ENCODE results near the gene NCDN.
"Not testable (repeated sequence)": the region's sequence is repeated elsewhere in the genome, so short reads cannot be mapped to it uniquely, and the experiment has no call there.

Gene NCDN

DNA sequence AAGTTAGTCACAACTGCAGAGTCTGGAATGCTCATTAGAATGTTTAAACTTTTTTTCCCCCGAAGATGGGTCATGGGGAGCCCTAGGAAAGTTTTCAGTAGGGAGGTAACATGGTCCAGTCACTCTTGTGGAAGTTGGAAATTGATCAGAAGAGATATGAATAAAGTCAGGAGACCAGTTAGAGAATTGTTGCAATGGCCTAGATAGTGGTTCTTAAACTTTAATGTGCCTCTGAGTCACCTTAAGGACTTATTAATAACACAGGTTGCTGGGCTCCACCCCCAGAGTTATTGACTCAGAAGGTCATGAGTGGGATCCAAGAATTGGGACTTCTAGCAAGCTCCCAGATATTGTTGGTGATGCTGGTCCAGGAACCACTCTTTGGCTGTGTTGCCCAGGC lies 12.3 kb downstream of the NCDN start:
- no peak for DNase-seq (ENCODE audit: low read depth)

DNA sequence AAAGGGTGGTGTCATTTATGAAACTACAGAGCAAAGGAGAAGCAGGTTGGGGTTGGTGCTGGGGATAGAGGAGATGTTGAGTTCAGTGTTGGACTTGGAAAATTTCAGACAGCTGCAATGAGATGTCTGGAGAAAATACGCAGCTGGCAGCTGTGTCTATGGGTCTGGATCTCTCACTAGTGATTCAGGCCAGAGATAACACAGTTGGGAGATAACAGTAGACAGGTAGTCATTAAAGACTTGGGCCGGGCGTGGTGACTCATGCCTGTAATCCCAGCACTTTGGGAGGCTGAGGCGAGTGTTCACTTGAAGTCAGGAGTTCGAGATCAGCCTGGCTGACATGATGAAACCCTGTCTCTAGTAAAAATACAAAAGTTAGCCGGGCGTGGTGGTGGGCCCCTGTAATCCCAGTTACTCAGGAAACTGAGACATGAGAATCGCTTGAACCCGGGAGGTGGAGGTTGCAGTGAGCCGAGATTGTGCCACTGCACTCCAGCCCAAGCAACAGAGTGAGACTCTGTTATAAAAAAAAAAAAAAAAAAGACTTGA lies 13.1 kb downstream of the NCDN start:
- no peak for DNase-seq (ENCODE audit: low read depth)

DNA sequence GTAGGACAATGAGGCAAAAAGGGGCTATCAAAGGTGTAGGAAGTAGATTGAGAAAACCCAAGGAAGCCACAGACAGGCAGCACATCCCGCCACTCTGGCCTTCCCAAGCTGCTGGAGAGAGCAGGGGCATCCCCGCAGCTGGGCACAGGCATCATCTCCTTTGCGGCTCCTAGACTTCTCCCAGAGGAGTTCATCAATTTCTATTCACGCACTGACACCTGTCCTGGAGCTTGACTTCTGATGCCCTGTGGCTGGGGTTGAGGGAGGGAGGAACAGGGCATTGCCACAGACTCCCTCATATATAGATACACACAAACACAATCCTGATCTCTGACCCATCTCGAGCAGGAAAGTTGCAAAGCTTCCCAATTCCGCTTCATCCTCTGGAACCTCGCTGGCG lies 13.7 kb downstream of the NCDN start:
- no peak for DNase-seq (ENCODE audit: low read depth)

DNA sequence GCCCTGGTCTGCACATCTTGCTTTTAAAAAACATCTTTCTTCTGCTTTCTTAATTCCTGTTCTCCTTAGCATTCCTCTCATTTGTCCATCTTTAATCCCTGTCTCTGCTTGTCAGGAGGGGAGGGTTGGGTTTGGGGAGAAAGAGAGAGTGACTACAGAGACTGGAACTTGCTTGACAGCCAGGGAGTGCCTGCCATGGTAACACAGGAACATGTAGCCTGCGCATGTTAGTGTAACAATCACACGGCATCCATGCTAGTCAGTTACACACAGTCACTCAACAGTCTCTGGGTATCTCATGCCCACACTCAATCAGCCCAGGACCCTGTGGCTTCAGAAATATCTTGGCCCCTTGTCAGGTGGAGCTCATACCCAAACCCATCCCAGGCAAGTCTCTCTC lies 14.7 kb downstream of the NCDN start:
- DNase-seq (ENCODE audit: low read depth) = no peak

DNA sequence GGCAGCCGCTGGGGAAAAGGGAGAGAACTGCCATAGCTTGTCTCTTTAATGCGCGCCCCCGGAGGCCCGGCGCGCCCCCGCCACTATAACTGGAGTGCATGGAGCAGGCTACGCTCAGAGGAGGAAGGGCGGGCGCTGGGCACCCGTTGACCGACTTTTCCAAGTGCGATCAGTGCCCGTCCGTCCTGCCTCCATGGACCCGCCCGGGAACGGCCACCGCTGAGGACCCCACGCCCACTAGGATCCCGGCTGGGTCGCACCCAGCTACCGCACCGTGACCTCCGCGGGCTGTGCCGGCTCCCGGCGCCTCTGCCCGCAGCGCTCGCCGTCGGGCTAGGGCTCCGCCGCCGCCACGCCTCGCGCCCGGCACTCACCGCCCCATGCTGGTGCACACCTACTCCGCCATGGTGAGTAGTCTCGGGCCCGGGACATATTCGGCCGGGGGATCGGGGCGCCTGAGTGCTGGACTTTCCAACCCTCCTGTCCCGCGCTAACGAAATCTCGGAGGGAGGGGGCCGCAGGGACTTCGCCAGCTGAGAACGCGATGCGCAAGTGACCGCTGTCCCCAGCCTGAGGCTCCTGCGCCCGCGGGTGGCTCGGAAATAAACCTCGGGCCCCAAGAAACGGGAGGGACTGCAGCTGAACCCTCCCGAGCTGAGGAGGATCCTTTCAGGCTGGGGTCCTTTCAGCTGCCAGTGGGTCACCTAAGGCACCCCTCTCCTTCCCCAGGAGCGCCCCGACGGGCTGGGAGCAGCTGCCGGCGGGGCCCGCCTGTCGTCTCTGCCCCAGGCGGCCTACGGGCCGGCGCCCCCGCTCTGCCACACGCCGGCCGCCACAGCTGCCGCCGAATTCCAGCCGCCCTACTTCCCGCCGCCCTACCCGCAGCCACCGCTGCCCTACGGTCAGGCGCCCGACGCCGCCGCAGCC lies 15.9 kb downstream of the NCDN start, which contains the start of gene TFAP2E:
Gene TFAP2E, plus strand, starts transcription at position 117 of the 927 bp plus-strand sequence. Its CDS starts 264 bp downstream, at position 381.
- DNase-seq (ENCODE audit: low read depth) = no peak

DNA sequence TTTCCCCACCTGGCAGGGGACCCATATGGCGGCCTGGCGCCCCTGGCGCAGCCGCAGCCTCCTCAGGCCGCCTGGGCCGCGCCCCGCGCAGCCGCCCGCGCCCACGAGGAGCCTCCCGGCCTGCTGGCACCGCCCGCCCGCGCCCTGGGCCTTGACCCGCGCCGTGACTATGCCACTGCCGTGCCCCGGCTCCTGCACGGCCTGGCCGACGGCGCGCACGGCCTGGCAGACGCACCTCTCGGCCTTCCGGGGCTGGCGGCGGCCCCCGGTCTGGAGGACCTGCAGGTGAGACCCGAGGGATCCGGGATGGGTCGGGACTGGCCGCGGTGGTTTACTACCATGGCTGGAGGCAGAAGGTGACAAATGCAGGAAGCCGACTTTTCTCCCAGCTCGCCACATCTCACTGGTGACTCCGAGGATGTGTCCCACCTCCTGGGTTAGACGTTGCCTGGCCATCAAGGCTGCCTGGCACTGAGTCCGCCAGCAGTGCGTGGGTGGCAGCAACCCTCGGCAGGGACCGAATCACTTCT lies 16.6 kb downstream of the NCDN start:
- DNase-seq (ENCODE audit: low read depth) = no peak

DNA sequence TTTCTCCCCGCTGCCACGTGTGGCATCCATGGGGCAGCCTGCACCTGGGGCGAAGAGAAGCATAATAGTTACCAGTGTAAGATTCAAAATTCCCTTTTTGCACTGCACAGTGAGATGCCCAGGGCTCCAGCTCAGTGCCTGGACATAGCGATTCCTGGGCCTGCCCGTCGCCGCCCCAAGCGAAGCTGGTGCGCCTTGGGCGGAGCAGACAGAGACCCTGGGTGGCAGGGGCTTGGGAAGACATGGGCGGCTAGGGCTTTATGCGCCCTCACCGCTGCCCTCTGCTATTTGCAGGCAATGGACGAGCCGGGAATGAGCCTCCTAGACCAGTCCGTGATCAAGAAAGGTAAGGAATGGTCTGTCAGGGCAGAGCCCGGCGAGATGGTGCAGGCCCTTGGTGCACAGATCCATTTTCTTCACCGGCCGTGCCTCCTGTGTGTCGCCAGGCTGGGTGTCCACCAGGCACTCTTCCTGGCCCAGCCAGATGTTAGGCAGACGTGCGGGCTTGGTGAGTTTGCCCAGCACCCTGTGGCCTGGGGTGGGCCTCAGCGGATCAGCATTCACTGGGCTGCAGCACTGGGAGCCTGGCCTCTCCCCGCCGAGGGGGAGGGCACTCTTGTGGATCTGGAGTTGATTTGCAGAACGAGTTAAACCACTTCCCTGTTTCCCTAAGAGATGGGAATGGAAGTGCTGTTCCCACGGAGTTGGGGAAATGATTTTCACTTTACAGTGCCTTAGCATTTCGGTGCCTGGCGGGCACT lies 17.2 kb downstream of the NCDN start:
- no peak for DNase-seq (ENCODE audit: low read depth)

DNA sequence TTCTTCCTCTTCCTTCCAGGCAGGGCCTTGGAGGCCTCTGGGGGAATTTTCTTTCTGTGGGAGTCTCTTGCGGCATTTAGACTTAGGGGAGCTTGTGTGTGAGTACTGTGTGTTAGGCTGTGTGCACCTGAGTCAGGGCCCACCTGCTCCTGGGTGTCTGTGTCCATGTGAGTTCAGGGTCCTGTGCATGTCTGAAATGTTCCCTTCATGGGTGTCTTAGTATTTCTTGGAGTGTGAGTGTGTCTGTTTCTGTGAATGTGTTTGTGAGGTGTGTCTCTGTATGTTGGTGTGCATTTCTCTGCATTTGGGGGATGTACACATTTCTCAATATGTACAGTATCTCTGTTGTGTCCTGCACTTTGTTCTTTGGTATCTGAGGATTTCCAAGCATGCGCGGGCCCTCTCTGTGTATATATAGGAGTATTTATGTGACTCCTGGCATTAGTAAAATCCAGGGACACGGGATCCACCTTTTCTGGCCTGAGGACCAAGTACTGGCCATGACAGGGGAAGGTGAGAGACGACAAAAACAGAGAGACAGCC lies 17.9 kb downstream of the NCDN start:
- DNase-seq (ENCODE audit: low read depth) = no peak

DNA sequence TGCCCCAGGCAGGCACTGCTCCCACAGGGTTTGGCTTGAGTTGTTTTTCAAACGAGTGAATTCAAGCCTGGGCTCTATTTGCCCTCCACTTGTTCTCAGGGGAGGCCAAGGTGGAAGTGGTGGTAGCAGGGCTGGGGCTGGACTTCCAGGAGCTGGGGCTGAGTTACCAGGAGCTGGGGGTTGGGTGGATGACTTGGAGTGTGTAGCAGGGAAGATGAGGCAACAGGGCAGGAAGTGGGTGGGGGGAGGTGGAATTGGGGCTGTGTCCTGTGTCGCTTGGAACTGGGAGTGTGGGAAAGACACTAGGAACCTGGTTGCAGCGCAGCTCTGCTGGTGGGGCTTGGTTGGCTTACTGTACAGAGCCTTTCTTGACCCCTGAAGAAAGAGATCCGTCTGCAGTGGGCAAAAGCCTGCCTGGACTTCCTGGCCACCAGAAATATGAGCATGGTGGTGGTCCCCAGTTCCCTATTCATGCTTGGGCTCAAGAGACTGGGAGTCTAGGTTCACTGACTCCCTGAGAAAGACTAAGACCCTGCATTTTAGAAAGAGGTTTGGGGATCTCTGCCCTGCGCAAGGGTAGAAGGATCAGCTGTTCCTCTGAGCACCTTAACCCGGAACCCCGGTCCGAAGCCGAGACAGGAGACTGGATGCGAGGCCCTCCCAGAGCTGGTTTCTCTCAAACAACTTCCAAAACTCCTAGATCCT lies 18.6 kb downstream of the NCDN start:
- no peak for DNase-seq (ENCODE audit: low read depth)

DNA sequence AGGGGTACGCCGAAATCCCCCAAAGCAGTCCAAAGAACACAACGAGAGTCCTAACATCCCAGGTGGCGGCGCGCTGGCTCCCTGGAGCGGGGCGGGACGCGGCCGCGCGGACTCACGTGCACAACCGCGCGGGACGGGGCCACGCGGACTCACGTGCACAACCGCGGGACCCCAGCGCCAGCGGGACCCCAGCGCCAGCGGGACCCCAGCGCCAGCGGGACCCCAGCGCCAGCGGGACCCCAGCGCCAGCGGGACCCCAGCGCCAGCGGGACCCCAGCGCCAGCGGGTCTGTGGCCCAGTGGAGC lies 19.1 kb downstream of the NCDN start:
- DNase-seq (ENCODE audit: low read depth) = not testable (repeated sequence)

DNA sequence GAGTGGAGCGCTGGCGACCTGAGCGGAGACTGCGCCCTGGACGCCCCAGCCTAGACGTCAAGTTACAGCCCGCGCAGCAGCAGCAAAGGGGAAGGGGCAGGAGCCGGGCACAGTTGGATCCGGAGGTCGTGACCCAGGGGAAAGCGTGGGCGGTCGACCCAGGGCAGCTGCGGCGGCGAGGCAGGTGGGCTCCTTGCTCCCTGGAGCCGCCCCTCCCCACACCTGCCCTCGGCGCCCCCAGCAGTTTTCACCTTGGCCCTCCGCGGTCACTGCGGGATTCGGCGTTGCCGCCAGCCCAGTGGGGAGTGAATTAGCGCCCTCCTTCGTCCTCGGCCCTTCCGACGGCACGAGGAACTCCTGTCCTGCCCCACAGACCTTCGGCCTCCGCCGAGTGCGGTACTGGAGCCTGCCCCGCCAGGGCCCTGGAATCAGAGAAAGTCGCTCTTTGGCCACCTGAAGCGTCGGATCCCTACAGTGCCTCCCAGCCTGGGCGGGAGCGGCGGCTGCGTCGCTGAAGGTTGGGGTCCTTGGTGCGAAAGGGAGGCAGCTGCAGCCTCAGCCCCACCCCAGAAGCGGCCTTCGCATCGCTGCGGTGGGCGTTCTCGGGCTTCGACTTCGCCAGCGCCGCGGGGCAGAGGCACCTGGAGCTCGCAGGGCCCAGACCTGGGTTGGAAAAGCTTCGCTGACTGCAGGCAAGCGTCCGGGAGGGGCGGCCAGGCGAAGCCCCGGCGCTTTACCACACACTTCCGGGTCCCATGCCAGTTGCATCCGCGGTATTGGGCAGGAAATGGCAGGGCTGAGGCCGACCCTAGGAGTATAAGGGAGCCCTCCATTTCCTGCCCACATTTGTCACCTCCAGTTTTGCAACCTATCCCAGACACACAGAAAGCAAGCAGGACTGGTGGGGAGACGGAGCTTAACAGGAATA lies 19.7 kb downstream of the NCDN start:
- no peak for DNase-seq (ENCODE audit: low read depth)

DNA sequence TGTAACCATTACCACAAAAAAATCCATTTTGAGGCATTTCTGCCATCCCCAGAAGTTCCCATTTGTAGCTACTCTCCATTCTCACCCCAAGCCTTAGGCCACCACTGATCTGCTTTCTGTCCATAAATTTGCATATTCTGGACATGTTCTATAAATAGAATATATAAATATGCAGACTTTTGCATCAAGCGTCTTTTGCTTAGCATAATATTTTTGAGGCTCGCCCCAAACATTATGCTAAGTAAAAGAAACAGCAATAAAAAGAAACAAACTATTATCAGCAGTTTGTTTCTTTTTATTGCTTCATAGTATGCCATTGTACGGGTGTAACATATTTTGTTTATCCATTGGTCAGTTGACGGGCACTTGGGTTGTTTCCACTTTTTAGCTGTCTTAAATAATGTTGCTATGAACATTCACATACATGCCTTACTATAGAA lies 23.4 kb downstream of the NCDN start:
- DNase-seq (ENCODE audit: low read depth) = no peak

DNA sequence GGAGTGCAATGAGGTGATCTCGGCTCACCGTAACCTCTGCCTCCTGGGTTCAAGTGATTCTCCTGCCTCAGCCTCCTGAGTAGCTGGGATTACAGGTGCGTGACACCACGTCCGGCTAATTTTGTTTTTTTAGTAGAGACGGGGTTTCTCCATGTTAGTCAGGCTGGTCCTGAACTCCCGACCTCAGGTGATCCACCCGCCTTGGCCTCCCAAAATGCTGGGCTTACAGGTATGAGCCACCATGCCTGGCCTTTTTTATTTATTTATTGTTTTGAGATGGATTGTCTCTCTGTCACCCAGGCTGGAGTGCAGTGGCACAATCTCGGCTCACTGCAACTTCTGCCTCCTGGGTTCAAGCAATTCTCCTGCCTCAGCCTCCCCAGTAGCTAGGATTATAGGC lies 24.0 kb downstream of the NCDN start:
- DNase-seq (ENCODE audit: low read depth) = not testable (repeated sequence)

DNA sequence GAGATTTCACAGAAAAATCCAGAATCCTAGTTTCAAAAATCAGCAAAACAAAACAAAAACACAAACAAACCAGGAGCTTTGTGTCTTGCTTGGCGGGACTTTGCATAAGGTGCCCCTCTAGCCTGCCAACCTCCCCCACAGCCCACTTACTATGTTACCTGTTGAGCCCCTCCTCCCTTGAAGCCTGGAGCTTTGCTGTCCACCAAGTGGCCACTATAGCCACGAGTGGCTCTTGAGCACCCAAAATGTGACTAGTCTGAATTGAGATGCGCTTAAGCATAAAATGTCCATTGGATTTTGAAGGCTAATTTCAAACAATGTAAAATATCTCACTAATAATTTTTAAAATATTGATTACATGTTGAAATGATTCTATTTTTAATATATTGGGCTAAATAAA lies 27.7 kb downstream of the NCDN start:
- no peak for DNase-seq (ENCODE audit: low read depth)

DNA sequence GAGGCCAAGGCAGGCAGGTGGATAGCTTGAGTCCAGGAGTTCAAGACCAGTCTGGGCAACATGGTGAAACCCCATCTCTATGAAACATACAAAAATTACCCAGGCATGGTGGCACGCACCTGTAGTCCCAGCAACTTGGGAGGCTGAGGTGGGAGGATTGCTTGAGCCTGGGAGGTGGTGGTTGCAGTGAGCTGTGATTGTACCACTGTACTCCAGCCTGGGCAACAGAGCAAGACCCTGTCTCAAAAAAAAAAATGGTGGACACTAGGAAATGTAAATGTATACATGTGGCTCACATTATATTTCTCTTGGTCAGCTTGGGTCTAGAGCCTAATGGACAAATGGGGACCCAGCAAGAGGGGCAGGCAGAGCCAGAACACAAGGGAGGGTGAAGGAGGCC lies 28.2 kb downstream of the NCDN start:
- not testable (repeated sequence) for DNase-seq (ENCODE audit: low read depth)

DNA sequence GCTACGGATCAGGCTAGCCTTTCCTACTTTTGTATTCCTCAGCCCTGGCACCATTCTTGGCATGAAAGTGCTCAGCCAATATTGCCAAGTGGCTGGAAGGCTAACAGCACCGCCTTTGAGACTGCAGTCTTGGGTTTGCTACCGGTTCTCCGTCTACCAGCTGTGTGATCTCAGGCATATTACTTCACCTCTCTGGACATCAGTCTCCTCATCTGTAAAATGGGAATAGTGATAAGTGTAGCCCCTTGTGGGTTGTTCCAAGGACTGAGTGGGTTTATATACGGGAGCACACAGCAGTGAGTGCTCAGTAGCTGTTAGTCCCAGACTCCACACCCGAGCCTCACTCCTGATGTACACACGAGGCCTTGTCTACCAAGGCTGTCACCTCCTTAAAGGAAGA lies 29.2 kb downstream of the NCDN start:
- no peak for DNase-seq (ENCODE audit: low read depth)

DNA sequence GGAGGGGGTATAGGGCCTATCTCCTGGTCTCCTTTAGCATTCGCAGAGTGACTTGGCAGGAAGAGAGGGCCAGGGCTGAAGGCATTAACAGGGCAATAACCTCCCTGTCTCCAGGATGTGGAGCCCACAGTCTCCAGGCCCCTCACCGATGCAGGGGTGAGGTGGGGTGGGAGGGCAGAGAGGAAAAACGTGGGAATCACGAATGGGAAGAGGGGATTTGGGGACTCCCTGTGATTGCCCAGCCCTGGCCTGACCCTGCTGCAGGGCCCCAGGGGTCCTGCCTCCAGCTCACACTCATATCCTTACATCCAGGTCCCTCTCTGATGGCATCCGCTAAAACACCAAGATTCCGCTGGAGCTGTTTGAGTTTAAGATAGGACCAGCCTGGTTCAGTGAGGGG lies 30.1 kb downstream of the NCDN start:
- DNase-seq (ENCODE audit: low read depth) = no peak

DNA sequence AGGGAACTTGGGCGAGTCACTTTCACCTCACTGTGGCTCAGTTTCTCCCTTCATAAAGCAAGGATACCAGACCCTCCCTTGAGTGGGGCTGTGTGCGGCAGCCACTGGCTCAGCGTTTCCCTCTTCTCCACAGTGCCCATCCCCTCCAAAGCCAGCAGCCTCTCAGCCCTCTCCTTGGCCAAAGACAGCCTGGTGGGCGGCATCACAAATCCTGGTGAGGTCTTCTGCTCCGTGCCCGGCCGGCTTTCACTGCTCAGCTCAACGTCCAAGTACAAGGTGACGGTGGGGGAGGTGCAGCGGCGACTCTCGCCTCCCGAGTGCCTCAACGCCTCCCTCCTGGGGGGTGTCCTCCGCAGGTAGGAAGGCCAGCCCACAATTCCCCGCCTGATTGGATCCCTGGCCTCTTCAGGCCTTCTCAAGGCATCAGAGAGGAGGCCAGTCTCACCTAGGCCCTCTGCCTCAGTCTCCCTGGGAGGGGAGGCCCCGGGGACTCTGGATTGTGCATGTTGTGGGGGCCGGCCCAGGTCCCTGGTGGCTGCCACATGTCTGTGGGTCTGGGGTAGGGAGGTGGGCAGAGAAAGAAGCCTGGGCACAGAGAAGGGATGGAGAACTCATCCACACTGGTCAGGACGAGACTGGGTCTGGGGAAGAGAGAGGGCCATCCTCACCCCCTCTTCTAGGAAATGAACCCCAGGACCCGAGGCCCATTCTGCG lies 30.8 kb downstream of the NCDN start:
- no peak for DNase-seq (ENCODE audit: low read depth)

DNA sequence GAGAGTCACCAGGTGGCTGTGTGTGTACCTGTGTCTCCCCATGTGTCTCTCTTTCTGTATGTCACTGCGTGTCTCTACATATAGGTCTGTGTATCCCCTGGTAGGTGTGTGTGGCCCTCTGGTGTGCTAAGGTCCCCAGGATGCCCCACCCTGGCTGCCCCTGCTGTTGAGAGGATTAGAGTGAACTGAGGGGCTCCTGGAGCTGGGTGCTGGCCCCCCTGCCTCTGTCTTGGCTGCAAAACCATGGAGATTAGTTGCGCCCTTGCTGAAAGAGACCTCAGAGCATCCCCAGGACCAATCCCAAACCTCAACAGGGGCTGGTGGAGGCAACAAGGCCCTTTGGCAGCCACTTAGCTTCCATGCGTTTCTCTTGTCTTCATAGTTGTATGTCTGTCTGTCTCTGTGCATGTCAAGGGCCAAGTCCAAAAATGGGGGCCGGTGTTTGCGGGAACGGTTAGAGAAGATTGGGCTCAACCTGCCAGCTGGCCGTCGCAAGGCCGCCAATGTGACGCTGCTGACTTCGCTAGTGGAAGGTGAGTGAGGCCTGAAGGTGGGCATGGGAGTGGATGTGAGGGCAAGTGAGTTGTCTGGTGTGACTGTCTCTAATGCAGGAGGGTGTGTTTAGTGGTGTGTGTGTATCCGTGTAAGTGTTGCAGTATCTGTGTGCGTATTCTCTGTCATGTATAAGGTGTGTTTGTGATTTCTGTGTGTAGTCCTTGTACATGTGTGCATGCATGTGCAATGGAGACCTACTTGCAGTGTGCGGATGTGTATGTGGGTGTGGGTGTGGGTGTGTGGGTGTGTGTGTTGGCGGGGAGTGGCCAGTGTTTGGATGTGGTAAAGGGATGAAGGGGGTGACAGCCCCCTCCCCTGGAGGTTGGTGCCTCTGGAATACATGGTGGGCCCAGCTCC lies 32.2 kb downstream of the NCDN start:
- no peak for DNase-seq (ENCODE audit: low read depth)
